ENCODE data around the gene DNAJB14.

GRCh38 chr4:99894998-99895397 is 51.4 kb downstream of the DNAJB14 start:
- no peak for TF ChIP-seq RAD21 (IDR thresholded peaks at IDR 0.05; ENCODE audit: low read depth)
- TF ChIP-seq TEAD4 (IDR thresholded peaks at IDR 0.05): no peak
- no peak for TF ChIP-seq MAX (IDR thresholded peaks at IDR 0.05)

Data from Ishikawa (cell line).